DMS79 treated with DMSO at 0.1 percent for 48 hours (cell line): ENCODE results near the gene KANK3.
A peak's percentile ranks its signal among the peaks of the same experiment; 100 is the strongest.
"Not testable (repeated sequence)": the region's sequence is repeated elsewhere in the genome, so short reads cannot be mapped to it uniquely, and the experiment has no call there.

Source experiments
- DNase-seq: peaks from one replicate; lab custom pipeline; 2025; lab: John Stamatoyannopoulos, UW

Gene KANK3

GRCh38 chr19:8337728-8338127 lies 5.3 kb downstream of the KANK3 start:
- no peak for DNase-seq

- DNase-seq: no peak
Observed at GRCh38 chr19:8336660-8337059, 6.4 kb downstream of the KANK3 start.

- DNase-seq: peak; percentile 46
Observed at GRCh38 chr19:8336072-8336569, 6.9 kb downstream of the KANK3 start.

GRCh38 chr19:8335343-8336071 lies 7.6 kb downstream of the KANK3 start:
- no peak for DNase-seq

GRCh38 chr19:8334458-8335342 lies 8.4 kb downstream of the KANK3 start:
- peak; percentile 45 for DNase-seq

- peak; percentile 27 for DNase-seq
Observed at GRCh38 chr19:8333767-8334457, 9.2 kb downstream of the KANK3 start.

- DNase-seq: no peak
Observed at GRCh38 chr19:8332976-8333766, 9.9 kb downstream of the KANK3 start.

GRCh38 chr19:8331263-8331845 lies 11.7 kb downstream of the KANK3 start:
- no peak for DNase-seq

GRCh38 chr19:8329996-8330395 lies 13.1 kb downstream of the KANK3 start:
- no peak for DNase-seq

GRCh38 chr19:8325454-8325853 lies 17.6 kb downstream of the KANK3 start:
- no peak for DNase-seq

- no peak for DNase-seq
Observed at GRCh38 chr19:8324186-8325050, 18.6 kb downstream of the KANK3 start.

GRCh38 chr19:8323781-8324185 lies 19.3 kb downstream of the KANK3 start:
- no peak for DNase-seq

- DNase-seq: no peak
Observed at GRCh38 chr19:8322638-8322997, 20.4 kb downstream of the KANK3 start.

- DNase-seq: no peak
Observed at GRCh38 chr19:8321986-8322637, 20.9 kb downstream of the KANK3 start.

- DNase-seq: peak; percentile 92
Observed at GRCh38 chr19:8321067-8321985, 21.7 kb downstream of the KANK3 start, which contains the start of the genes NDUFA7 and RPS28. Gene NDUFA7, minus strand, starts transcription at chr19:8321375. Its CDS starts 17 bp downstream, at chr19:8321358. Gene RPS28, plus strand, starts transcription at chr19:8321496. Its CDS starts 35 bp downstream, at chr19:8321531.

GRCh38 chr19:8320564-8321066 lies 22.4 kb downstream of the KANK3 start:
- DNase-seq: no peak

- no peak for DNase-seq
Observed at GRCh38 chr19:8319807-8320520, 23.1 kb downstream of the KANK3 start.

GRCh38 chr19:8318835-8319234 lies 24.2 kb downstream of the KANK3 start:
- DNase-seq: not testable (repeated sequence)
